HCT116 (cell line): ENCODE results near the gene HPCAL1. TPM values are rescaled to one million over a fixed set of nuclear protein-coding genes. Genes with fewer than 3 reads are reported as not detected.

Experiments
- ATAC-seq: fragments of 200-7000 bp; cut with Tn5 transposase; 2 replicates; pipeline ENCODE4 v1.9.1; 2020; ENCODE audit warnings: mild to moderate bottlenecking, moderate library complexity
- BruUV-seq: library from RNA; stranded (reverse); fragments of 400-500 nt; replicated peaks from 2 replicates; lab custom pipeline; 2021; lab: Mats Ljungman, UMichigan
- CTCF ChIA-PET: fragments of 300-600 bp; sonication (Branson Sonifier 250); formaldehyde crosslinking; loops from one replicate; lab custom pipeline; 2021; ENCODE audit warnings: antibody characterized with exemption; lab: Charles Lee
- POLR2A ChIA-PET: fragments of 300-600, 350-600 bp; sonication (Branson Sonifier 250); formaldehyde crosslinking; loops from one replicate; lab custom pipeline; 2021; ENCODE audit warnings: antibody characterized with exemption; lab: Charles Lee
- RAD21 ChIA-PET, 2 experiments: fragments of 300-600 bp; sonication (Branson Sonifier 250); formaldehyde crosslinking; loops; one replicate each; lab custom pipeline; 2023; ENCODE audit warnings: low total read pairs in 2 of 2; ENCODE audit not compliant: uncharacterized antibody in 2 of 2, unreplicated experiment in 2 of 2, low non-redundant PET in 1 of 2; lab: Charles Lee
- DNase-seq: peaks from one replicate; pipeline ENCODE4 v3.0.0-alpha.2; 2010; ENCODE audit warnings: low read depth, low spot score
- H2AFZ ChIP-seq: fragments of 200-600 bp; shearing (Covaris generic), sonication (generic); 2 replicates; pipeline ENCODE4 v1.6.1; 2017; ENCODE audit warnings: low read depth, mixed run types, mixed read lengths, antibody characterized with exemption, low read length; ENCODE audit not compliant: poor library complexity, severe bottlenecking
- H3K27ac ChIP-seq: 2 replicates; pipeline ENCODE4 v1.5.1; 2012; ENCODE audit warnings: low read depth, low read length
- H3K27me3 ChIP-seq: fragments of 200-600 bp; sonication (generic); 2 replicates; pipeline ENCODE4 v1.6.1; 2016; ENCODE audit warnings: mixed run types, low read length, mixed read lengths; ENCODE audit not compliant: insufficient read depth
- H3K36me3 ChIP-seq, 2 experiments: fragments of 200-500 bp in 1 of 2; fragments of 200-600 bp in 1 of 2; sonication (Bioruptor generic) in 1 of 2; sonication (generic) in 1 of 2; 2 replicates each; pipeline versions ENCODE4 v1.5.1 to v1.6.1; 2014 to 2016; ENCODE audit warnings: low read length in 2 of 2, inconsistent platforms in 1 of 2, mixed read lengths in 1 of 2, mixed run types in 1 of 2; ENCODE audit not compliant: insufficient read depth in 2 of 2, control insufficient read depth in 1 of 2
- H3K4me1 ChIP-seq, 2 experiments: fragments of 200-600 bp in 1 of 2; sonication (generic) in 1 of 2; 2 replicates each; pipeline versions ENCODE4 v1.5.1 to v1.6.1; 2012 to 2017; ENCODE audit warnings: low read length in 2 of 2, inconsistent platforms in 1 of 2, mild to moderate bottlenecking in 1 of 2, mixed read lengths in 1 of 2, mixed run types in 1 of 2, moderate library complexity in 1 of 2; ENCODE audit not compliant: insufficient read depth in 2 of 2, control insufficient read depth in 1 of 2
- H3K4me2 ChIP-seq: fragments of 200-600 bp; sonication (generic); 2 replicates; pipeline ENCODE4 v1.6.1; 2017; ENCODE audit warnings: mixed run types, low read length, mixed read lengths
- H3K4me3 ChIP-seq, 2 experiments: fragments of 200-600 bp in 1 of 2; sonication (generic) in 1 of 2; replicated peaks in 1 of 2; 2 replicates each; pipeline ENCODE4 v1.5.1; 2011 to 2016; ENCODE audit warnings: low read length in 2 of 2, control low read depth in 1 of 2, low read depth in 1 of 2, mild to moderate bottlenecking in 1 of 2, mixed read lengths in 1 of 2, mixed run types in 1 of 2
- H3K79me2 ChIP-seq: fragments of 200-600 bp; sonication (generic); 2 replicates; pipeline ENCODE4 v1.6.1; 2017; ENCODE audit warnings: mild to moderate bottlenecking, mixed run types, low read length, moderate library complexity, mixed read lengths; ENCODE audit not compliant: insufficient read depth
- H3K9ac ChIP-seq: fragments of 200-600 bp; sonication (generic); 2 replicates; pipeline ENCODE4 v1.6.1; 2016; ENCODE audit warnings: low read length, mixed read lengths
- H3K9me2 ChIP-seq: fragments of 200-600 bp; sonication (generic), shearing (Covaris generic); 2 replicates; pipeline ENCODE4 v1.6.1; 2017; ENCODE audit warnings: mixed run types, mild to moderate bottlenecking, moderate library complexity; ENCODE audit not compliant: insufficient read depth
- H3K9me3 ChIP-seq, 2 experiments: fragments of 200-500 bp in 1 of 2; fragments of 200-600 bp in 1 of 2; sonication (Bioruptor generic) in 1 of 2; sonication (generic) in 1 of 2; 2 replicates each; pipeline ENCODE4 v1.6.1; 2014 to 2017; ENCODE audit warnings: low read length in 2 of 2, mixed read lengths in 2 of 2, inconsistent platforms in 1 of 2, low read depth in 1 of 2, mild to moderate bottlenecking in 1 of 2, mixed run types in 1 of 2, moderate library complexity in 1 of 2; ENCODE audit not compliant: control insufficient read depth in 1 of 2, insufficient read depth in 1 of 2
- H4K20me1 ChIP-seq: fragments of 200-600 bp; sonication (generic), shearing (Covaris generic); 2 replicates; pipeline ENCODE4 v1.6.1; 2017; ENCODE audit warnings: mixed run types, mild to moderate bottlenecking, moderate library complexity; ENCODE audit not compliant: insufficient read depth
- EZH2phosphoT487 ChIP-seq: fragments of 200-600 bp; IDR thresholded peaks from 2 replicates; pipeline ENCODE4 v1.6.1; 2018; ENCODE audit warnings: antibody characterized with exemption, borderline replicate concordance
- REST ChIP-seq: IDR thresholded peaks from 2 replicates; pipeline ENCODE4 v1.6.1; 2012; ENCODE audit warnings: low read depth
- intact Hi-C: fragments of 100-400 bp; cut with micrococcal nuclease; formaldehyde crosslinking; loops from 2 replicates; pipeline ENCODE4 v1.10.0; 2022
- total RNA-seq: library from RNA; stranded (reverse); gene quantifications from one replicate; pipeline ENCODE4 v1.2.1, GENCODE V29; 2021; ENCODE audit not compliant: unreplicated experiment
- TF ChIP-seq, protein P1 (sequence below): IDR thresholded peaks from 2 replicates; pipeline ENCODE4 v1.6.1; 2011; ENCODE audit warnings: mild to moderate bottlenecking, low read length, moderate library complexity; ENCODE audit not compliant: insufficient replicate concordance; ENCODE audit errors: extremely low read depth

Gene HPCAL1
- total RNA-seq, 1 experiment from 2014 or later: 111 TPM

DNA sequence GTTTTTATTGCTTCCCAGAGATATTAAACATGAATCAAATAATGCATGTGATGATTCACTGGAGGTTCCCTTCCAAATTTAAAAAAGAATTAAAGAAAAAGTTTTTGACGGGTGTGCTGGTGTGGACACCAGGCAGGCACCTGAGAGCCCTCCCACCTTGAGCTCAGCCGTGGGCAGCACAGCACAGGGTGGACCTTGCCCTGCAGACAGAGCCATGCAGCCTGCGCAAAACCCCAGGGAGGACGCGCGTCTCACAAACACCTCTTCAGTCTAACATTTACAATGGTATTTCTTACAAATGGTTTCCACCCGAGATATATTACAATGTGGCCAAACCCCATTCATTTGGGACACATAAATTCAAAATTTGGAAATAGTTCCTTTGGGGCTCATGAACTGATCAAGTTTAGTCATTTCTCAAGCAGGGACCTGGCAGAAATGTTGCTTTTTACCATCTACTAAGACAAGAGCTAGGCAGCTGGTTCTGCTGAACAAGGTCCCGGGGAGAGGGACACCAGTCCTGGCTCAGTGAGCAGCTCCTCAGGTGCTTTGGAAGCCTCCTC lies 100.0 kb downstream of the HPCAL1 start:
- H3K79me2 ChIP-seq: peaks cover 40% of the 10 kb centered on the region
- intact Hi-C loops: no loop called here
- H3K9me3 ChIP-seq: no peaks in the 10 kb centered on the region
- H3K27me3 ChIP-seq: no peaks in the 10 kb centered on the region
- TF ChIP-seq REST (no peak), EZH2phosphoT487 (no peak)
- TF ChIP-seq, protein P1, sequence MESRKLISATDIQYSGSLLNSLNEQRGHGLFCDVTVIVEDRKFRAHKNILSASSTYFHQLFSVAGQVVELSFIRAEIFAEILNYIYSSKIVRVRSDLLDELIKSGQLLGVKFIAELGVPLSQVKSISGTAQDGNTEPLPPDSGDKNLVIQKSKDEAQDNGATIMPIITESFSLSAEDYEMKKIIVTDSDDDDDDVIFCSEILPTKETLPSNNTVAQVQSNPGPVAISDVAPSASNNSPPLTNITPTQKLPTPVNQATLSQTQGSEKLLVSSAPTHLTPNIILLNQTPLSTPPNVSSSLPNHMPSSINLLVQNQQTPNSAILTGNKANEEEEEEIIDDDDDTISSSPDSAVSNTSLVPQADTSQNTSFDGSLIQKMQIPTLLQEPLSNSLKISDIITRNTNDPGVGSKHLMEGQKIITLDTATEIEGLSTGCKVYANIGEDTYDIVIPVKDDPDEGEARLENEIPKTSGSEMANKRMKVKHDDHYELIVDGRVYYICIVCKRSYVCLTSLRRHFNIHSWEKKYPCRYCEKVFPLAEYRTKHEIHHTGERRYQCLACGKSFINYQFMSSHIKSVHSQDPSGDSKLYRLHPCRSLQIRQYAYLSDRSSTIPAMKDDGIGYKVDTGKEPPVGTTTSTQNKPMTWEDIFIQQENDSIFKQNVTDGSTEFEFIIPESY: no peak
- TF ChIP-seq, all 23 proteins: peak for 0
- no peak overlapping the region for H2AFZ ChIP-seq
- POLR2A ChIA-PET: no interaction called here
- H3K4me1 ChIP-seq: peaks cover 53 to 76% of the 10 kb centered on the region in 2 experiments
- H3K27ac ChIP-seq: no peak overlapping the region
- no peaks in the 10 kb centered on the region for H4K20me1 ChIP-seq
- no peaks in the 10 kb centered on the region for H3K9me2 ChIP-seq
- H3K9ac ChIP-seq: no peak overlapping the region
- H3K4me3 ChIP-seq: no peak overlapping the region
- DNase-seq (no peak), ATAC-seq (no peak)
- CTCF ChIA-PET: no interaction called here
- RAD21 ChIA-PET: no interaction called here
- no TSS peak for BruUV-seq
- H3K4me2 ChIP-seq: peak overlapping the region; percentile 59; the same call in 1 of the 2 replicates
- peaks cover 2 to 22% of the 10 kb centered on the region in 2 experiments; a peak in 2 of 4 replicates for H3K36me3 ChIP-seq
